ENCODE measurements around the gene ARHGAP15.

ARHGAP15 gene

DNA sequence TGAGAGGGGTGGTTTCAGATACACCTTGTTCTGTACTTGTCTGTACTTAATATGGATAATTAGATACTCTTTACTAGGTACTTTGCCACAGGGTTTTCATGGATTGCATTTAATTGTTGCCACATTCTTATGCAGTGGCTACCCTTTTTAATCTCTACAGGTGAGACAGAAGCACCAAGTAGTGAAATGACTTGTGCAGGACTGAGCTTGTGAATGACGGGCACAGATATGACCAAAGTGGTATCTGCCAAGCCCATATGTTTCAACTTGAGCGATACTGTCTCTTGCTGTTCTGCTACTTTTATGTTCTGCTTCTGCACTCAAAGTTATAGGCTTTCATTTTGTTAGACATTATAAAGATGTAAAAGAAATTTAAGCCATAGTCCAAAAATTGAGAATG, 288.2 kb downstream of the ARHGAP15 start:
- DNase-seq, result no peak

DNA sequence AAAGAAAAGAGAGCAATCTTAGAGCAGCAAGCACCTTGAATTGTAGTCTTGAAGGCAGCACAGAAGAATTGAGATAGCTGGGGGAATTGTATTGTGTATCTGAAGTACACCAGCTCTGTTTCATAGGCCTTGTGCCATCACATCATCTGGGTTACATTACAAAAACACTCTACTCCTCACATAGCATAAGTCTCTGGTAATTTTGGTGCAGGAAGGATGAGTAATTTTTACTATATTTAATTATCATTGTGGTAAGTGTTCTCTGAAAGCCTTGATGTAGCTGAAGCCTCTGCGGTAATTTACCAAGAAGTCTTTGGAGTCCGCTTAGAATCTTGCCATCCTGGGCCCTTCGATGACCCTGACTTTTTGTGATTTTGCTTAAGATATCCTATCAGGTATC, 291.1 kb downstream of the ARHGAP15 start:
- DNase-seq, result no peak

DNA sequence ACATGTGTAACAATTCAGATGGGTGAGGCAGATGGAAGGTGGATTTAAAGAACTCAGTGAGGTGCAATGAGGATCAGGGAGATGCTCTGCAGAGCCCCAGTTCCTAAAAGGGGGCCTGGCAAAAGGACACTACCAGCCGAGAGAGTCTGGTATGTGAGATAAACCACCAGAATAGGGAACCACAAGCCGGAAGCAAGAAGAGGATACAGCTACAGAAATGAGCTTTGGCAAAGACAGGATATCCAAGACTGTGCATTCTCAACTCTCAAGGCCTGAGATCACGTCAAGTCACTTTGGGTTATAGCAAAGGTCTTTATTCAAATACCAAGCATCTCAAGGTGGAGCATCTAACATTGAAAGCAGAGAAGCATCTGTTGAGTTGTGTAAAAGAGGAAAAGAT, 293.5 kb downstream of the ARHGAP15 start:
- no peak for DNase-seq

DNA sequence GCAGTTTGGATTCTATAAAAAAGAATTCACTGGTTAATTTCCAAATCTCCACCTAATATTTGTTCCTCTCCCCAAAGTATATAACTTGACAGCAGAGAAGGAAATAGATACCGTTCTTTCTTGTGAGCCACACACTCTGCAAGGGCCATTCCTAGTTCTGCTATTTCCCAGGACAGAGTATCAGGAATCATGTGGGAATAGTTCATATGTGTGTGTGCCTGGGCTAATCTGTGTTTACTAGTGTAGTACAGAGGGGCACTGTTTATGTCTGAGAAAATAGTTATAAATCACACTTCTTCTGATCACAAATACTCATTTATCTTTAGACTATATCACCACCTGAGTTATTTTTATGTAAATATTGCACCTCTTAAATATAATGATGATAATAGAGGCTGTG, 296.7 kb downstream of the ARHGAP15 start:
- DNase-seq, result no peak

DNA sequence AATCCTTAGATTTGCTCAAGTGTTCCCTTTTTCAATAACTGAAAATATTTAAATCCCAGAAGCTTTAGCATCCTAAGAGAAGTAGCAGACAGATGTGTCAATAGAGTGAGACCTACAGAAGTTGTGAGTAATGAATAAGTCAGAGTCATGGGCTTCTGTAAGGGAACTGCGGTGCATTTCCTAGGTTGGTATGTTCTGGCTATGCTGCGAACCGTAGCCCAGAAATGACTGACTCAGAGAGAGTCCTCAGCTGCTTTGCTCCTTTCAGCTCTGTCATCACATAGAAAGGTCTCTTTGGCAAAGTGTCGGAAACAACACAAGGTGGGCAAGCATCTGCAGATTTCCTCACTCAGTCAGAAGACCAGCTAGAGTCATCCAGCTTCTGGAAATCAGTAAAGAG, 297.1 kb downstream of the ARHGAP15 start:
- DNase-seq, result no peak

DNA sequence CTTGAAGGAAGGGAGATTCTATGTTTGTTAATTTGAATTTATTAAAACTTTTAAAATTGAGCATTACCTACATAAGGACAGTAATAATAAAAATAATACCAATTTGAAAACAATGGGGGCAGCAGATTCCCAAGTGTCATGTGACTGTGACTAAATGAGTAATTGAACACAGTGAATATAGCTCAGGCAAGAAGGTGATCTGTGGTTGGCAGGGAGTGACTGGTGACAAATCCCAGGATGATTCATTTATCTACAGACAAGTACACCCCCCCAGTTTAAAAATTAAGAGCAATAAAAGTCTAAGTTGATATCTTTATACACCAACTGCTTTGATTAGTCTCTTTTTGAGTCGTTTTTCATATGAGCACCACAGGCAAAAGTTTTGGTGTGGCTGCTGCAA, 299.5 kb downstream of the ARHGAP15 start:
- DNase-seq, result no peak

DNA sequence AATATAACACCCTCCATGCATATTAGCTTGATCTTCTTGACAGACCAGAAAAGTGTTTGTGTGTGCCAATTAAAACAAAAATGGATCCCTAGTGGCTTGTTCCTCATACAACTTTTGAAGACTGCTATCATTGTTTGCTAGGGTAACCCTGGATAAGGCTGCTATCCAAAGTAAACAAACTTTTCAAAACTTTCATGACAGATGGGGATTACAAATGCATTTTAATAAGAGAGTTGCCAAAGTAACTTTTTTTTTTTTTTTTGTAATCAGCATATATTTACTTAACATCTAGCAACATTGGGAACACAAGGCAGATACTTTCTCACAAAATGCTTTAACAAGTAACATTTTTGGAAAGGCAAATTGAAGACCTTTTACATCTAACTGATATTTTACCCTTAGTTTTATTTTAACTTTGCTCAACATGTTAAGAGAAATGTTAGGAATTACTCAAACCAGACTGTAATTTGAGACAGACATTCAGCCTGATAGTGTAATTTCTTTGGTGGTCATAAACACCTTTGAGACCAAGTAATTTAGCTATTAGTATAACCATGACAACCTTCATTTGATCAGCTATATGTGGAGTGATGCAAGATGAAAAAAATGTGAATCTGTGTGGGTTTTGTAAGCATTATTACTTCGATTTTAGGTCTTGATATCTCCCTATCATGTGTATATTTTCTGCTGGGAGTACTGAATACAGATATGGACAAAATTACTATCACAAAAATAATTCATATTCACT, 300.9 kb downstream of the ARHGAP15 start:
- no peak for DNase-seq

DNA sequence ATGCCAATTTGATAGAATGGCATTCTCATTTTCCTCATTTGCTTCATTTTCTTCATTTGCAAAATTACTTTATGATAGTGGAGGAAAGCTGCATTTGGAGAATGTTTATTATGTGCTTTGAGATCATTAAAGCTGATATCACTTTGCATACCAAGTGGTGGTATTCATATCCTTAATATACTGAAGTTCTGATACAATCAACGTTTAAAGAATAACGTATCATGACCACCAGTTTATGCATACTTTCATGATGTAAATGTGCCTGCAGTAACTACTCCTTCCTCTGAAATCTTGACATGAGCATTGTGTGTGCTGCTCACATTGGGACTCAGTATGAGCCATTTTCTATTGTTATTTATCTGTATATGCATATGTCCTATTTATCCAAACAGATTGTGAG, 302.1 kb downstream of the ARHGAP15 start:
- no peak for DNase-seq

DNA sequence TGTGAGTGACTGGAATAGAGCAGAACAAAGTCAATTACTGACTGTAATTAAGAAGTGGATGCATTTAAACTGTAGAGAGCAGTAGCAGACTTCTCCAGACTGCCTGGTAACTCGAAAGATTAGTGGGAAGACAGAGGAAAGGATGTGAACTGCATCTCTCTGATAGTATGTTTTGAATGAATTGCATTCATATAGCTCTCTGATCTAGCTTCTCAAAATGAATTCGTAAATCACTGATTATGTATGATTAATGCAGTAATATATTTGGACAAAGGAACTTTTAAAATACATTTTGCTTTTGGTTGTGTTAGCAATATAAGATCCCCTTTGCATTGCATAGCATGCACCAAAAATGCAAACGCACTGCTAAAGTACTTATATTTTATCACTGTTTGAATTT, 304.0 kb downstream of the ARHGAP15 start:
- DNase-seq, result no peak

DNA sequence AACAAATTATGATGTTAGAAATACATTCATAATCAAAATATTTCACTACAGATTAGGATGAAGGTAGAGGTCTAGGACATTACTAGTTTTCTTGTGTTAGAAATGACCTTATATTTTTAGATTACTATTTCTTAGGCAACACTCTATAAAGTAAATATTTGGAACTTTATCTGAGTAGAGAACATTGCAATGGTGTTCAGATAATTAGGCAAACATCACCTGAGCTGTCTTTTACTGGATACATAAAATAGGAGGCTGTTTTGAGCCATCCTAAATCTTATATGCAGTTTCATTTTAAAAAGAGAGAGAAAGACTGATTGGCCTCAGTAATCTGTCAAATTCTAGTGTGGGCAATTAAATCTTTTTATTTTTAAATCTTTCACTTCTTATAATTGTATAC, 304.6 kb downstream of the ARHGAP15 start:
- DNase-seq, result no peak

DNA sequence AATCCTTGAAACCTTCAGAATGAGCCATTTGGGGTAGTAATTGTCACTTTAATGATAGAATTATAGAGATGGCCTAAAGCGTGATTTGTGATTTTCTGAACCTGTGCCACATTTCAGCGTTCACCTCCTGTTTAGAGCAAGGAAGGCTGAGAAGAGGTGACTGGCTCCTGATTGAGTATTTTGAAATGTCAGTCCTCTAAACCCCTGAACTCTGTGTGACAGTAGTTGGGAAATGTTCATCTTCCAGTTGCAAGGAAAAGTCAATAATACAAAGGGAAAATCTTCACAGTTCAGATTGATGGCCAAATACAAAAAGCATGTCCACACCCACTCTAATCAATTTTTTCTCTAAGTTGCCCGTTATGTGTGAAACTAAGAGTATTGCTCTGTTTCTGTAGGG, 305.2 kb downstream of the ARHGAP15 start:
- DNase-seq, result no peak

DNA sequence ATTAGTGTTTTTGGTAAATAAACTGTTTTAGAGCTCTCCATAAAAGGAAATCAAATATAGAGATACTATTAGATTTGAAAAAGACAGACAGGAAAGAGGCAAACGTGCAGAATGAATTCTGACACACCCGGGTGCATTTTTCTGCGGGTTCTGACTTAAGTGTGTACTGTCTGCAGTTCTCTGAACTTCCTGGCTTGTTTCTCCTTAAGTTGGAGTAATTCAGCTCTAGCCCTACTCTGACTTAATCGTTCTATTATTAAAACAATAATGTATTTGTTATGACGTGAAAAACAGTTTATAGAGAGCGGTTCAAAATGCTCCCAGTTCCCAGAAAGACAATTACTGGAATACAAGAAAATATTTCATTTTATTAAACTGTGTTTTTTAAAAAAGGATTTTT, 305.9 kb downstream of the ARHGAP15 start:
- no peak for DNase-seq

DNA sequence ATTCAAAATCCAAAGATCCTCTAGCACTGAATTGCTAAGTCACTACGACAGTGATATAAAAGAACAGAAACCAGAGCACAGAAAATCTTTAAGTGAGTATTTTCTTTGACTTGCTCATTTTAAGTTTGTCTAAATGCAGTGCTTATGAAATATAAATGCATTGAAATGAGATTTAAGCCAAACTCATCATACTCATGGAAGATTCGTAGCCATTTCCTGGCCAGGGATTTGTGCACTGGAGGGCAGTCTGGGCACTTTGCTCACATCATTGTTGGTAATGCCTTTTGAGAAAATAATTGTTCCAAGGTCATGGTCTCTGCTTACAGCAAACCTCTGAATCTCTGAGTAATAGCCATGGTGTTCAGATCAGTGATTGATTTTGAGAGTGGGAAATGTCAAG, 307.7 kb downstream of the ARHGAP15 start:
- DNase-seq, result no peak

DNA sequence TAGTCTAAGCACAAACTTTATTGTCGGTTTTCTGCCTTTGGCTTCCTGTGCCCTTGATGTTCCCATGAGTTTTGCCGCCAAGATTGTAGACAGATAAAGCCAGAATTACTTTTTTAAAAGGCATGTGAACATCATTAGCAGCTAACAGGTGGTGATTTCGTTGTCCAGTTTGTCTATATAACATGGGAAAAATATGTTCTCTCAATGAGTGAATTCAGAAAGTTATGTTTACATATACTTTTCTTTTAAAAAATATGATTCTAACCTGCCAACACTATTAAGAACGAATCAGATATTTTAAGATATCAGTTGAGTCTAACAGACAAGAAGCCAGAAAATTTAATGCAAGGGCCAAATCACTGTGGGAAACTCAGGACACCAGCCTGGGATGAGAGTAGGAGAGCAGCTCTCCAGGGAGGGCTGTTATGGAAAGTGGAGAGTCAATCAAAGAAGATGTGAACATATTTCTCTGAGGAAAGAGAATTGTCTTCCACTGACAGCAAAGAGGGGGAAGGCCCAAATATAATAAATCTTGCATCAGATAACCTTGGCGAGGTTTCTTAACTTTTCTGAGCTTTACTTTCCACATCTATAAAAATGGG, 311.3 kb downstream of the ARHGAP15 start:
- DNase-seq, result no peak

DNA sequence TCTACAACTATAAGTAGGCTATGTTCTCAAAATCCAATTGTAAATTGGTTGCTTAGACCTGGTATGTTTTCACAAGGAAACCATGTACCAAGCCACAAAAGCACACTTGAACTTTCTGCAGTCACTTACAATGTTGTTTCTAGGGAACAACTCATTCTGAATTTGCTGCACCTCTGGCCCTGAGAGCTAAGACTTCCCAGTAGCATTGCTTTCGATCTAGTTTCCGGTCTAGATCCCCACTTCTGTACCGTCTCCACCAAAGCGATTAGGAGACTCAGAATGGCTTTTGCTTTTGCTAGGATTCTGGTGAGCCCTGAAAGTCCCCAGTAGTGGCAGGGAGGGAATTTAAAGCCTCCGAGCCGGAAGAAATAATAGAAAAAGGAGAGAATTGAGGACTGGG, 313.0 kb downstream of the ARHGAP15 start:
- DNase-seq, result no peak

DNA sequence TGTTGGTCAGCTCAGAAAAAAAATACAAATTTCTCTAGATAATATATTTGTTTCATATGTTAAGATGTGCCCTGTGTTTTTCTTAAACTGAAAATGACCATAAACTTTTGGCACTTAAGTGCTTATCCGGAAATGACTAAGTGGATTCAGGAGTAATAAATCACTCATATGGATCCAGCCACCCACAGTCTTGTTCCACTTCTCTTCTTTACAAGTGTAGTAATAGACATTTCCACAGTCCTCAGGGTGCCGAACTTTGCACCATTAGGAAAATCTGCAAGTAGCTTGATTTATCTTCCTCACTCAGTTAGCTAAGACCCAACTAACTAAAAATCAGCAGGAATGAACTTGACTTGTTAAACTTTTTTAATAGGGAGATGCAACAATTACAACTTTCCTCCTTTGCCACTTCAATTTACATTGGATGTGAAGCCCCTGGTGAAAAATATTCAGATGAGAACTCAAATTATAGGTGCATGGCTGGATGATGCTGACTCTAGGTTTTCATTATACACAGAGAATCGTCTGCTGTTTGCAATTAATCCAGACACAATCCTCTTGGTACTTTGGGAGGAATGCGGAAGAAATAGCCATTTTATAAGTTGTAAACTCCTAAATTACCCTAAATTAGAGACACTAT, 322.5 kb downstream of the ARHGAP15 start:
- DNase-seq, result no peak

DNA sequence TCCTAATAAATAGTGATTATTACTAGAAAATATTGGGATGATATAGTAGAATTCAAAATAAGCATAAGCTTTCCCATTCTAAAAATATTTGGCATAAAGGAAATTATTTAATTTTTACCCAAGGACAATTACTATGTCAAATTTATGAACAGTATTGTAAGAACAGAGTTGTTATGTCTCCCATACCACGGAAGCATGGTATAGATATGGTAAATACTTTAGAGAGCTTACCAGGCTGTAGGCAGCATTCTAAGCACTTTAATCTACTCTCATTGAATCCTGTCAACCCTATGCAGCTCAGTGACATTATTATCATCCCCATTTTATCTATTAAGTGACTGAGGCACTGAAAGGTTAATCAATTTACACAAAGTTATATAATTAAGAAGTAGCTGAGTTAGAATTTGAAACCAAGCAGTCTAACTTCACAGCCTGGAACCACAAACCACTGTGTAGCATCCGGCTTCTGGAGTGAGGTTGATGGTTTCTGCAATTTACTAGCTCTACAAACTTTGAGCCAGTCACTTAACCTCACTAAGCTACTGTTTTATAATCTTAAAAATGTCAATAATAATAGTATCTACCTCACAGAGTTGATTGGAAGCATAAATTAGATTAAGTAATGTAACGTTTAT, 323.7 kb downstream of the ARHGAP15 start:
- no peak for DNase-seq

DNA sequence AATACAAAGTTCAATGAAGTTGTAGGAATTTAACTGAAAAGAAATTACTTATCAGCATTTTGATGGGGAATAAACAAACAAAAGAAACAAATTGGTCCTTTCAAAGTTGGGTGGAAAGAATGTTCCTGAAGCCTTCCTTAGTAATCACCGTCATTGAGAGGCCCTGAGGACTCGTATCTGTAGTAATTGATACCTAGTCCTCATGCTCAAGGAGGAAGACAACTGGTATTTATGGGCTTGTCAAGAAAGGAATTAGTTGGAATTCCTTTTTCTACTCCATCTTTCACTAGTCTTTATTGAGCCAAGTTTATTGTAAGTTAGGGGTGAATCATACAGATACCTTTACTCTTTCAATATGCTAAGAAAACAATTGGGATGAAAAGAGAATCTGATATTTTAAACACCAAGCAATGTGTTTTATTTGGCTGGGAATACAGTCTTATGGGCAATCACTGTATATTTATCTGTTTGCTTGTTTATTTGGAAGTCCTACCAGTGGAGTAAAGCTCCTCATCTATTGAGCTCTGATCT, 324.8 kb downstream of the ARHGAP15 start:
- no peak for DNase-seq

DNA sequence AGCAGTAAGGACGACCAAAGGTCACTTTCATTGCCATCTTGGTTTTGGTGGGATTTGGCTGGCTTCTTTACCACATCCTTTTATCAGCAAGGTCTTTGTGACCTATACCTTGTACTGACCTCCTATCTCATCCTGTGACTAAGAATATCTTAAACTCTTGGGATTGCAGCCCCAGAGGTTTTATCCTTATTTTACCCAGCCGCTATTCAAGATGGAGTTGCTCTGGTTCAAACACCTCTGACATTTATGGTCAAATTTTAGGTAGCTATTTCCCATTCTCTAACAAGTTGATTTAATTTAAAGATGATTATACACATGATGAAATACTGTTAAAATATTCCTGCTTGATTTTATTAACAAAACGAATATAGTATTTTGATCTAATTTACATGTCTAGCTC, 326.1 kb downstream of the ARHGAP15 start:
- no peak for DNase-seq

DNA sequence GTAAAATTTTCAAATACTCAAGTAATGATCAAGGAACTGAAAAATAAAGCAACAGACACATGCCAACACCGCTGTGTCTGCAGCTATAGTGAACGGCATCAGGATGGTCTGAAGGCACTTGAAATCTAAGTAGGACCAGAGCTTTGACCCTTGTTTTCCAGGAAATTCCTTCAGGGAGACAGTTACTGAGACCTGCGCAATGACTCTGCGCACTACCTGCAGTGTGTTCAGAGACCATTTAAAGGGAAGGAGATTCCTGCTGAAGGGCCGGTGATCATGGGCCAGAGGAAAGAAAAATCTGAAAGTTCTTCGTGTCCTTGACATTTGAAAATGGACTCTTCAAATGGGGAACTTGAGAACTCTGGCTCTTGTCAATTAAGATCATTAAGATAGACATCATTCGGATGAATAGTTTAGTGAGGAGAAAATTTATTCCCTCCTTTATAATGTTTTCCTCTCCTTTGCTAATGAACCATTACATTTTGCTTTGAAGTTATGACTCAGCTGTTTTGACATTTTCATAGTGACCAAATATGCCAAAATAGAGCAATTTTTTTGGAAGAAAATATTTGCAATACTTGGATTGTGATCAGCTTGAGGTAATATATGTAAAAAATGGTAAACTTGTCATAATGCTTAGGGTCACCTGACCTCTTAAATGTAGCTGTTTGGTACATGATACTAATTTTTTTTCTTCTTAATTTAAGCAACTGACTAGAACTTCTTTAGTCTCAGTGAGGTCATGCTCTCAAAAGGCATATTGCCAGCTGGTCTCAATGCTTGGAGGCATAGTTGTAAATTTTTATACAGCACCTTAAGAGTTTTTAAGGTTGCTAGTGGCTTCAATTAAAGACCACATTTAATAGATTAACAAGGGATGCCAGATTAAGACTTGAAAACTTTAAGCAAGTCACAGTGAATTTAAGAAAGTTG, 329.3 kb downstream of the ARHGAP15 start:
- no peak for DNase-seq

DNA sequence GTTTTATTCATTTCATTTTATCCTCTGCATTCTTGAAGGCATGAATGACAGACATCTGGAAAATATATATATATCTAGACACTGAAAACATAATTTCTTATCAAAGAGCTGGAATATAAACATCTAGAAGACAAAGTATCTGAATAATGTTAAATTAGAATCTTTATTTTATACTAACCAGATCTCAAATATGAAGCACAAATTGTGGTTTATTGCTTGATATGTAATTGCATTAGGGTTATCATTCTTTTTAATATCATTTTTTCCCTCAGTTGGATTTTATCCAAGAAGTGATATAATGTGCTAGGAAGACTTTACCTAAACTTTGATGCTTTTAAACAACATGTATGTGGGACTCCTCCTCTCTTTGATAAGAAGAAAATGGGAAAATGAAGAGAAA, 331.2 kb downstream of the ARHGAP15 start:
- no peak for DNase-seq

DNA sequence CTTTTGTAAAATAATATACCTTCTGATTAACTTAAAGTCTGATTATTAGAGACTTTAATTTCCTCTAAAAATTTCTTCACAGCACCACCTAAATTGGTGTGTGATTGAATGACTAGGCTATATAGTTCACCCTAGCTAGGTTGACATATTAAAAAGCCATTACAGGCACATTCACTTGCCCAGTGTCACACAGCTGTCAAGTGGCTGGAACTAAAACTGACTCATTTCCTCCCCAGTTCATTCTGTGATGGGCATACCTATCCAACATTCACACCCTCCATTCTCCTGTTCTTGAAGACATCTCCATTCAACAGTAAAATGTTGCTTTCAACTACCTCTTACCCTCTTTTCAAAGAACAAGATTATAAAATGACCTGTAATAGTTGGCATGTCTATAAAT, 334.5 kb downstream of the ARHGAP15 start:
- no peak for DNase-seq

DNA sequence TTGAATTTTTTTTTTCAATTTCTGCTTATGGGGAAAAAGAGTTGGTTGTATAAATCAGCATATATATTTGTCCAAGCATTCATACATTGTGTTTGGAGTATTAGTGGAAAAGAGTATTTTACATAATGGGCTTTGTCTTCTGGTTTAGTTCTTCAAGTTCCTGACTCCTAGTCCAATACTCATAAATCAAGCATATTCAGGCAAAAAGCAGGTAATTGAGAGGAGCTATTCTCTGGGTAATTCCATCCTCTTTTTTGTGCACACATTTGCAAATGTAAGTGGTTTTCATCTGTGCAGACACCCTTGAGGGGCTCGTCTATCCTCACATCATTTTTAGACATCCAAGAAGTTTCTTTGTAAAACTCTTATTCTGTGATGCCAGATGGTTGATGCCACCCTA, 337.2 kb downstream of the ARHGAP15 start:
- DNase-seq, result no peak
